ENCODE results near the gene LATS1.
"Not testable (repeated sequence)": the region's sequence is repeated elsewhere in the genome, so short reads cannot be mapped to it uniquely, and the experiment has no call there.

Gene LATS1

DNA sequence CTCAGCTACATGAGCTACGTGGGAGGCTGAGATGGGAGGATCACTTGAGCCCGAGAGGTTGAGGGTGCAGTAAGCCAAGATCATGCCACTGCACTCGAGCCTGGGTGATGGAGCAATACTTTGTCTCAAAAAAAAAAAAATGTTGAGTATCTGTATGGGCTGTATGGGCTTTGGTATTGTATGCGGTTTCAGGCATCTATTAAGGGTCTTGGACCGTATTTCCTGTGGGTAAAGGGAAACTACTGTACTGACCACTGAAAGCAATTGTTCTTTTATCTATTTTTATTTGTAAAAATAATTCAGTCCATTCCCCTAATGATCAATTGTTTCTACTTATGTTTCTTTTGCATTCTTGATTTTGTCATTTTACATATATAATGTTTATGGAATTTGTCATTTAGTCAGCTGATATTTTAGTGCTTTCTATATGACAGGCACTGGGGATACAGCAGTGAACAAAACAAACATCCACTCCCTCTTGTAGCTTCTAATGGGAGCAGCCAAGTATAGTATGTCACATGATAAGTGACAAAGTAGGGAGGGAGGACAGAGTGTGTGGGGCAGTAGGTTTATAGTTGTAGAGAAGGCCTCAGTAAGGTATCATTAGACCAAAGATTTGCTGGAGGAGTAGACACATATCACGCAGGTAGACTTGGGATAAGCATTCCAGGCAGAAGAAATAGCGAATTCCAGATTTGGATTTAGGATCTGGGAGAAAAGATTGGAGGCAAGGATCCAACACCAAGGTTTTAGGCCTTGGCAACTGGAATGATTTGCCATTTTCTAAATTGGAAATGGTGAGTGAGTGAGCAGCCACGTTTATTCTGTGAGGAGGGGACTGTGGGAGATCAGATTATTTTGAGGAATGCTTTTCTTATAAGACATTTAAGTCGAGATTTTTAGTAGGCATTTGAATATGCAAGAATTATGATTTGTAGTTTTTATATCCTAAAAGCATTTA is 37.7 kb upstream of the LATS1 start:
- no peak for DNase-seq (ENCODE audit: low read depth)
- TF ChIP-seq, protein P1, sequence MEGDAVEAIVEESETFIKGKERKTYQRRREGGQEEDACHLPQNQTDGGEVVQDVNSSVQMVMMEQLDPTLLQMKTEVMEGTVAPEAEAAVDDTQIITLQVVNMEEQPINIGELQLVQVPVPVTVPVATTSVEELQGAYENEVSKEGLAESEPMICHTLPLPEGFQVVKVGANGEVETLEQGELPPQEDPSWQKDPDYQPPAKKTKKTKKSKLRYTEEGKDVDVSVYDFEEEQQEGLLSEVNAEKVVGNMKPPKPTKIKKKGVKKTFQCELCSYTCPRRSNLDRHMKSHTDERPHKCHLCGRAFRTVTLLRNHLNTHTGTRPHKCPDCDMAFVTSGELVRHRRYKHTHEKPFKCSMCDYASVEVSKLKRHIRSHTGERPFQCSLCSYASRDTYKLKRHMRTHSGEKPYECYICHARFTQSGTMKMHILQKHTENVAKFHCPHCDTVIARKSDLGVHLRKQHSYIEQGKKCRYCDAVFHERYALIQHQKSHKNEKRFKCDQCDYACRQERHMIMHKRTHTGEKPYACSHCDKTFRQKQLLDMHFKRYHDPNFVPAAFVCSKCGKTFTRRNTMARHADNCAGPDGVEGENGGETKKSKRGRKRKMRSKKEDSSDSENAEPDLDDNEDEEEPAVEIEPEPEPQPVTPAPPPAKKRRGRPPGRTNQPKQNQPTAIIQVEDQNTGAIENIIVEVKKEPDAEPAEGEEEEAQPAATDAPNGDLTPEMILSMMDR (IDR thresholded peaks at IDR 0.05; ENCODE audit: low read depth, low read length) = no peak
- no peak for TF ChIP-seq MYC (IDR thresholded peaks at IDR 0.05; ENCODE audit: low read depth, low read length)
- TF ChIP-seq, protein P2, sequence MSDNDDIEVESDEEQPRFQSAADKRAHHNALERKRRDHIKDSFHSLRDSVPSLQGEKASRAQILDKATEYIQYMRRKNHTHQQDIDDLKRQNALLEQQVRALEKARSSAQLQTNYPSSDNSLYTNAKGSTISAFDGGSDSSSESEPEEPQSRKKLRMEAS (IDR thresholded peaks at IDR 0.05; ENCODE audit: low read depth, low read length) = no peak
- no peak for TF ChIP-seq POLR2A (IDR thresholded peaks at IDR 0.05; ENCODE audit: extremely low read depth, insufficient read length)

DNA sequence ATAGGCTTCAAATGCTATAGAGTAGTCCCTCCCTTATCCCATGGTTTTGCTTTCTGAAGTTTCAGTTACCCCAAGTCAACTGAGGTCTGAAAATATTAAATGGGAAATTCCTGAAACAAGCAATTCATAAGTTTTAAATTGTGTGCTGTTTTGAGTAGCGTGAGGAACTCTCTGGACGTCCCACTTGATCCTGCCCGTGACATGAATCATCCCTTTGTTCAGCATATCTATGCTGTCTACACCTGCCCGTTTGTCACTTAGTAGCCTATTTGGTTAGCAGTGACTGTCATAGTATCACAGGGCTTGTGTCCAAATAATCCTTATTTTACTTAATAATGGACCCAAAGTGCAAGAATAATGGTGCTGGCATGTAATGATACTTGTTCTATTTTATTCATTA is 36.6 kb upstream of the LATS1 start:
- DNase-seq (ENCODE audit: low read depth) = no peak
- TF ChIP-seq, protein P2 (IDR thresholded peaks at IDR 0.05; ENCODE audit: low read depth, low read length) = no peak
- TF ChIP-seq, protein P1 (IDR thresholded peaks at IDR 0.05; ENCODE audit: low read depth, low read length) = no peak
- TF ChIP-seq POLR2A (IDR thresholded peaks at IDR 0.05; ENCODE audit: extremely low read depth, insufficient read length) (no peak), MYC (IDR thresholded peaks at IDR 0.05; ENCODE audit: low read depth, low read length) (no peak)
- H3K4me3 ChIP-seq (ENCODE audit: low read depth, low read length) = no peak overlapping the region

More for the DNA sequence above, 37.7 kb upstream of the LATS1 start:
- no peak overlapping the region for H3K4me3 ChIP-seq (ENCODE audit: low read depth, low read length)

DNA sequence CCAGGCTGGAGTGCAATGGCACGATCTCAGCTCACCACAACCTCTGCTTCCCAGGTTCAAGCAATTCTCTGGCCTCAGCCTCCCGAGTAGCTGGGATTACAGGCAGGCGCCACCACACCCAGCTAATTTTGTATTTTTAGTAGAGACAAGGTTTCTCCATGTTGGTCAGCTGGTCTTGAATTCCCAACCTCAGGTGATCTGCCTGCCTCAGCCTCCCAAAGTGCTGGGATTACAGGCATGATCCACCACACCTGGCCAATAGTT is 35.4 kb upstream of the LATS1 start:
- DNase-seq (ENCODE audit: low read depth); H3K4me3 ChIP-seq (ENCODE audit: low read depth, low read length): not testable (repeated sequence)

DNA sequence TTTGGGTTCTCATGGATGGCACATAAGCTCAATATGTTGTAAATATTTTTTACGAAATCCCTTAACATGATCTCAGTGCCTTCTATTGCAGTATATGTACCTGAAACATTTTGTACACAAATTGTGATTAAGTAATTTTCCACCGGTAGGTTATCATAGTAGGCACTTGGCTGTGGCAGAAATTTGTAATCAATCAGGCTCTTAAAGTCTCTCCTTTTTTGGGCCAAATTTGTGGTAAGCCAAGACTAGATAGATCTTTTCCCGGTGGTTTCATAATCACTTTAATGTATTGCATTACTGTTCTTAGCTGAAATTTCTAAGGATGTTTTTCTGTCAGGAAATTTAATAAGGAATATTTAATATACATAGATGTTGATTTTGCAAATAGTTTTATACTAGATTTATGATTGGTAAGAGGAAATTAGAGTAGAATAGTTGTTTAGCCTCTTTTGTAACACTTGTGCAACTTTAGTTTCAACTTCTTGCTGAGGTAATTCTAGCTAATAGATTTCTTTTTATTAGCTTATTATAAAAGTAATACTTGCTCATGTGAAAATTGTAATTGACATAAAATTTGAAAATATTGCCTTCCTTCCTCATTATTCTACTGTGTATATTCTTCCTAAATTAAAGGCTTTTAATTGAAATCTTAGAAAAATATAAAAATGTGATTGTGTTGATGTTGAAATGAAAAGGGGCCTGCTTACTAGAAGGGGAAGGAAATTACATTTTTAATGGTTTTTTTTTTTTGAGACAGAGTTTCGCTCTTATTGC is 34.9 kb upstream of the LATS1 start:
- TF ChIP-seq MYC (IDR thresholded peaks at IDR 0.05; ENCODE audit: low read depth, low read length) (no peak), POLR2A (IDR thresholded peaks at IDR 0.05; ENCODE audit: extremely low read depth, insufficient read length) (no peak)
- TF ChIP-seq, protein P2 (IDR thresholded peaks at IDR 0.05; ENCODE audit: low read depth, low read length) = no peak
- TF ChIP-seq, protein P1 (IDR thresholded peaks at IDR 0.05; ENCODE audit: low read depth, low read length) = no peak
- DNase-seq (ENCODE audit: low read depth) = peak; percentile 51
- H3K4me3 ChIP-seq (ENCODE audit: low read depth, low read length) = peak overlapping the region; percentile 35

DNA sequence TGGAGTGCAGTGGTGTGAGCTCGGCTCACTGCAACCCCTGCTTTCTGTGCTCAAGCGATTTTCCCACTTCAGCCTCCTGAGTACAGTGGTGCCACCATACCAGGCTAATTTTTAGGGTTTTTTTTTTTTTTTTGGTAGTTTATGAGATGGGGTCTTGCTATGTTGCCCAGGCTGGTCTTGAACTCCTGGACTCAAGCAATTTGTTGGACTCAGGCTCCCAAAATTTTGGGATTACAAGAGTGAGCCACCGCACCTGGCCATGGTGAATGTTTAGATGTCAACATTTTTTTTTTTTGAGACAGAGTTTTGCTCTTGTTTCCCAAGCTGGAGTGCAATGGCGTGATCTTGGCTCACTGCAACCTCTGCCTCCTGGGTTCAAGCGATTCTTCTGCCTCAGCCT is 34.0 kb upstream of the LATS1 start:
- DNase-seq (ENCODE audit: low read depth); H3K4me3 ChIP-seq (ENCODE audit: low read depth, low read length): not testable (repeated sequence)

DNA sequence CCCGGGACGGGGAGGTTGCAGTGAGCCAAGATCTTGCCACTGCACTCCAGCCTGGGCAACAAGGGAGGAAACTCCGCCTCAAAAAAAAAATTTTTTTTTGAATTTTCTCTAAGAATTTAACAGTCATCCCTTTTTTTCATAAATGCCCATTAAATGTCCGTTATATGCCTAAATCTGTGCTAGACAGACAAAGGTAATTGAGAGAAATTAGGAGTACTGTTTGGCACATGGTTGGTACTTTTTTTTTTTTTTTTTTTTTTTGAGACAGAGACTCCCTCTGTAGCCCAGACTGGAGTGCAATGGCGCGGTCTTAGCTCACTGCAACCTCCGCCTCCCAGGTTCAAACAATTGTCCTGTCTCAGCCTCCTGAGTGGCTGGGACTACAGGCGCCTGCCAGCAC is 33.3 kb upstream of the LATS1 start:
- no peak for DNase-seq (ENCODE audit: low read depth)
- TF ChIP-seq MYC (IDR thresholded peaks at IDR 0.05; ENCODE audit: low read depth, low read length) (no peak), POLR2A (IDR thresholded peaks at IDR 0.05; ENCODE audit: extremely low read depth, insufficient read length) (no peak)
- TF ChIP-seq, protein P2 (IDR thresholded peaks at IDR 0.05; ENCODE audit: low read depth, low read length) = no peak
- TF ChIP-seq, protein P1 (IDR thresholded peaks at IDR 0.05; ENCODE audit: low read depth, low read length) = no peak
- peak overlapping the region; percentile 90 for H3K4me3 ChIP-seq (ENCODE audit: low read depth, low read length)

All from NB4 (cell line).